Measurements from ENCODE around the gene COX20. TPM values are rescaled to one million over a fixed set of nuclear protein-coding genes. Genes with fewer than 3 reads are reported as not detected.

Gene COX20
- total and polyA plus RNA-seq, 2 of the 4 experiments (the other 2 are of a cell fraction) = 13.3 to 27.0 TPM

GRCh38 chr1:244857761-244858160 lies 22.3 kb downstream of the COX20 start:
- CTCF ChIA-PET = no interaction called here

More at GRCh38 chr1:244857761-244858160, 22.3 kb downstream of the COX20 start:
- TF ChIP-seq MXI1 (IDR thresholded peaks at IDR 0.05; ENCODE audit: borderline replicate concordance, low read depth, low read length) = no peak
- TF ChIP-seq BHLHE40 (IDR thresholded peaks at IDR 0.05; ENCODE audit: low read depth, low read length) = no peak
- TF ChIP-seq NFE2L2 (IDR thresholded peaks at IDR 0.05; ENCODE audit: low read depth, low read length) = no peak
- TF ChIP-seq RCOR1 (IDR thresholded peaks at IDR 0.05; ENCODE audit: insufficient replicate concordance, low read length) = no peak
- TF ChIP-seq MAFK (IDR thresholded peaks at IDR 0.05; ENCODE audit: low read depth, low read length) = 0 out of 2 replicates have a peak, but pooled peaks have one; percentile 30
- no peak for TF ChIP-seq FOS (IDR thresholded peaks at IDR 0.05; ENCODE audit: low read depth, low read length)
- peaks cover 11 to 35% of the 10 kb centered on the region in 2 experiments; a peak in 3 of 4 replicates for H3K79me1 ChIP-seq (ENCODE audit: low read depth in 1 of 2, low read length in 2 of 2)
- POLR2A ChIA-PET (ENCODE audit: unreplicated experiment) = no interaction called here
- no peak overlapping the region for H3K9ac ChIP-seq (ENCODE audit: low read depth, low read length)
- H3K18ac ChIP-seq (ENCODE audit: low read depth, low read length) = no peak overlapping the region
- H3K27ac ChIP-seq (ENCODE audit: insufficient read depth, low read length) = no peak overlapping the region
- H2BK120ac ChIP-seq (ENCODE audit: low read depth, low read length) = no peak overlapping the region
- no peak overlapping the region for H4K91ac ChIP-seq (ENCODE audit: insufficient read depth, low read depth, low read length)
- no peak overlapping the region for H3K4me3 ChIP-seq (ENCODE audit: insufficient read depth, low read depth, low read length)
- H2BK5ac ChIP-seq (ENCODE audit: low read depth, low read length, poor library complexity, severe bottlenecking) = no peak overlapping the region
- no peak overlapping the region for H3K4me2 ChIP-seq (ENCODE audit: low read depth, low read length)
- 60% methylated on average over 1 of the region's 3 CpGs; no CpG with 5 or more reads in 1 of the 2 experiments for WGBS, 2 experiments (ENCODE audit: extremely low coverage in 2 of 2, insufficient read length in 1 of 2)
- H3K36me3 ChIP-seq (ENCODE audit: control insufficient read depth, insufficient read depth, low read length) = peaks cover 59% of the 10 kb centered on the region
- no peaks in the 10 kb centered on the region for H3K9me3 ChIP-seq (ENCODE audit: control insufficient read depth, insufficient read depth, low read length)
- H3K23ac ChIP-seq (ENCODE audit: low read depth, low read length) = no peak overlapping the region
- H3K4ac ChIP-seq (ENCODE audit: low read depth, low read length) = no peak overlapping the region
- BruUV-seq (replicated peaks) = no TSS peak
- no peak overlapping the region for H4K8ac ChIP-seq (ENCODE audit: low read depth in 2 of 2, low read length in 2 of 2)
- H3K14ac ChIP-seq (replicated peaks; ENCODE audit: low read depth, low read length) = no peak overlapping the region
- intact Hi-C loops (cut with micrococcal nuclease) = no loop called here
- H4K5ac ChIP-seq (ENCODE audit: low read depth, low read length) = no peak overlapping the region
- no peaks in the 10 kb centered on the region for H3K27me3 ChIP-seq (ENCODE audit: control insufficient read depth, insufficient read depth, low read length)
- peaks cover 4% of the 10 kb centered on the region for H3K4me1 ChIP-seq (ENCODE audit: control insufficient read depth, insufficient read depth, low read length)
- H2AK9ac ChIP-seq (replicated peaks; ENCODE audit: low read depth, low read length, poor library complexity) = no peak overlapping the region
- H2BK15ac ChIP-seq (ENCODE audit: low read depth, low read length) = no peak overlapping the region
- H3K9me1 ChIP-seq (ENCODE audit: insufficient read depth, low read length) = no peaks in the 10 kb centered on the region
- DNase-seq (no peak), ATAC-seq (ENCODE audit: low read depth) (no peak)
- no peak overlapping the region for H2AFZ ChIP-seq (replicated peaks; ENCODE audit: low read length, poor library complexity)
- no peak overlapping the region for H3K56ac ChIP-seq (ENCODE audit: extremely low read depth, insufficient read depth, low read length)
- in situ Hi-C loops (cut with MboI; ENCODE audit: low sequenced_read_pairs) = no loop called here
- dilution Hi-C loops (cut with HindIII; ENCODE audit: low sequenced_read_pairs, unreplicated experiment) = no loop called here
- H4K20me1 ChIP-seq (ENCODE audit: insufficient read depth, low read length) = peaks cover 77% of the 10 kb centered on the region
- no peak overlapping the region for H2BK20ac ChIP-seq (ENCODE audit: low read depth, low read length)
- H2AK5ac ChIP-seq (ENCODE audit: low read depth, low read length) = no peak overlapping the region

Measured in IMR-90 (cell line).